Keratinocyte (primary cell): ENCODE measurements around the gene RBM47. TPM values are rescaled to one million over a fixed set of nuclear protein-coding genes. Genes with fewer than 3 reads are reported as not detected.

Experiments
- DNase-seq: peaks from one replicate; pipeline ENCODE4 v3.0.0-alpha.2; 2011; ENCODE audit warnings: low read depth, missing footprints, low spot score
- FAIRE-seq: peaks from 2 replicates; lab custom pipeline; 2011; peaks lifted over from hg19 to GRCh38; lab: Jason Lieb, UNC
- H2AFZ ChIP-seq: 2 replicates; pipeline ENCODE4 v1.6.0; 2012; ENCODE audit warnings: low read length, control low read depth, inconsistent platforms; ENCODE audit not compliant: control insufficient read depth
- H3K27ac ChIP-seq: 2 replicates; pipeline ENCODE4 v1.5.1; 2011; ENCODE audit warnings: low read length; ENCODE audit not compliant: control insufficient read depth, insufficient read depth
- H3K27me3 ChIP-seq: 3 replicates; pipeline ENCODE4 v1.6.0; 2011; ENCODE audit warnings: low read length; ENCODE audit not compliant: control insufficient read depth, insufficient read depth; ENCODE audit errors: extremely low read depth
- H3K36me3 ChIP-seq, 2 experiments: 2 replicates in 1 of 2; 3 replicates in 1 of 2; pipeline ENCODE4 v1.5.1; 2011; ENCODE audit warnings: low read length in 2 of 2, mild to moderate bottlenecking in 1 of 2; ENCODE audit not compliant: control insufficient read depth in 2 of 2, insufficient read depth in 2 of 2; ENCODE audit errors: extremely low read depth in 1 of 2
- H3K4me1 ChIP-seq: 3 replicates; pipeline ENCODE4 v1.5.1; 2011; ENCODE audit warnings: low read length; ENCODE audit not compliant: control insufficient read depth, insufficient read depth; ENCODE audit errors: extremely low read depth
- H3K4me2 ChIP-seq: 3 replicates; pipeline ENCODE4 v1.6.0; 2011; ENCODE audit warnings: low read depth, low read length; ENCODE audit not compliant: control insufficient read depth, insufficient read depth; ENCODE audit errors: extremely low read depth
- H3K4me3 ChIP-seq, 3 experiments: fragments of 200-600 bp in 1 of 3; sonication (generic) in 1 of 3; 2 replicates in 2 of 3; 3 replicates in 1 of 3; pipeline ENCODE4 v1.5.1; 2011 to 2016; ENCODE audit warnings: low read length in 3 of 3, mild to moderate bottlenecking in 3 of 3, control low read depth in 2 of 3, inconsistent platforms in 1 of 3, low read depth in 1 of 3, mixed read lengths in 1 of 3, mixed run types in 1 of 3, moderate library complexity in 1 of 3; ENCODE audit not compliant: control insufficient read depth in 2 of 3, insufficient read depth in 2 of 3; ENCODE audit errors: extremely low read depth in 1 of 3
- H3K79me2 ChIP-seq: 2 replicates; pipeline ENCODE4 v1.6.0; 2012; ENCODE audit warnings: low read length; ENCODE audit not compliant: control insufficient read depth, insufficient read depth
- H3K9ac ChIP-seq: 3 replicates; pipeline ENCODE4 v1.6.0; 2011; ENCODE audit warnings: low read length; ENCODE audit not compliant: control insufficient read depth, insufficient read depth; ENCODE audit errors: extremely low read depth
- H3K9me1 ChIP-seq: 3 replicates; pipeline ENCODE4 v1.6.0; 2011; ENCODE audit warnings: low read length; ENCODE audit not compliant: control insufficient read depth, insufficient read depth; ENCODE audit errors: extremely low read depth
- H3K9me3 ChIP-seq: 2 replicates; pipeline ENCODE4 v1.5.1; 2012; ENCODE audit warnings: low read depth, low read length; ENCODE audit not compliant: control insufficient read depth
- H4K20me1 ChIP-seq: 3 replicates; pipeline ENCODE4 v1.6.0; 2011; ENCODE audit warnings: low read length; ENCODE audit not compliant: control insufficient read depth, insufficient read depth; ENCODE audit errors: extremely low read depth
- CTCF ChIP-seq, 3 experiments: IDR thresholded peaks in 1 of 3; conservative IDR thresholded peaks in 1 of 3; optimal IDR thresholded peaks in 1 of 3; 2 replicates in 2 of 3; 3 replicates in 1 of 3; pipeline versions ENCODE3 to v1.5.1; 2011; ENCODE audit warnings: low read length in 3 of 3, mild to moderate bottlenecking in 3 of 3, moderate library complexity in 2 of 3, control low read depth in 1 of 3, inconsistent platforms in 1 of 3; ENCODE audit not compliant: insufficient read depth in 2 of 3; ENCODE audit errors: extremely low read depth in 1 of 3
- EZH2 ChIP-seq: IDR thresholded peaks from one replicate; pipeline ENCODE4 v1.6.1; 2012; ENCODE audit warnings: inconsistent platforms, mild to moderate bottlenecking, low read length, moderate library complexity
- dilution Hi-C: fragments of 300-500 bp; cut with MboI; formaldehyde crosslinking; loops from one replicate; pipeline ENCODE4 v1.7.0; 2020; ENCODE audit warnings: low sequenced_read_pairs; ENCODE audit not compliant: extremely low pct_ligation_motif_present
- polyA plus RNA-seq, 5 experiments: library from polyadenylated mRNA; depleted of rRNA in 3 of 5; stranded (reverse) in 3 of 5; stranded (forward) in 1 of 5; unstranded in 1 of 5; fragments of >200 nt; gene quantifications; 1 replicate in 1 of 5; 2 replicates in 3 of 5; 3 replicates in 1 of 5; pipeline versions ENCODE4 v1.2.1 to v1.2.3, GENCODE V29; 2011 to 2012; ENCODE audit warnings: missing spikeins in 2 of 5, low read depth in 1 of 5, low replicate concordance in 1 of 5

The RBM47 gene
- polyA plus RNA-seq, 1 donor (not counting 4 experiments of a cell fraction or from before 2014, with no cell fraction given) = 6.9 TPM

DNA sequence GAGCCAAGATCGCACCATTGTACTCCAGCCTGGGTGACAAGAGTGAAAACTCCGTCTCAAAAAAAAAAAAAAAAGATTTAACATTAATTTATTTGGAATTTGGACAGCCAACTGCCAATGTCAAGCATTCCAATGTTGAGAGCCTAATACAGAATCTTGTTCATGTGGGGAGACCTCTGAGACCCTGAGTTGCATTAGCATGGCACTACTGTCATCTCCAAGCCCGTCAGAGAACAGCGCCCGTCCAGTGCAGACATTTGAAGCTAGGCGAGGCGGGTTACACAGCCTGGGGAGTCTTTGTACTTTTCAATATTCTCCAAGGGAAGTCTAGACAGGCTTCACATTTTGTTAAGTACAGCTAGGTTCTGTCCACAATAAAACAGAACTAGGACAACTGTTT is 167.8 kb downstream of the RBM47 start:
- H3K79me2 ChIP-seq = no peaks in the 10 kb centered on the region
- no peak overlapping the region for H3K9ac ChIP-seq
- H4K20me1 ChIP-seq = no peaks in the 10 kb centered on the region
- no peak overlapping the region for H3K27ac ChIP-seq
- no peaks in the 10 kb centered on the region for H3K36me3 ChIP-seq
- H3K4me3 ChIP-seq = no peak overlapping the region
- H3K4me1 ChIP-seq = no peaks in the 10 kb centered on the region
- dilution Hi-C loops = no loop called here
- no peaks in the 10 kb centered on the region for H3K9me1 ChIP-seq
- DNase-seq (no peak), FAIRE-seq (no peak)
- no peaks in the 10 kb centered on the region for H3K27me3 ChIP-seq
- H2AFZ ChIP-seq = no peak overlapping the region
- H3K9me3 ChIP-seq = no peaks in the 10 kb centered on the region
- no peak for TF ChIP-seq CTCF (optimal IDR thresholded peaks at IDR 0.05 in 1 of 3, IDR thresholded peaks at IDR 0.05 in 1 of 3, conservative IDR thresholded peaks at IDR 0.05 in 1 of 3; ENCODE audit: extremely low read depth in 1 of 3, insufficient read depth in 2 of 3, low read length in 3 of 3)
- no peak overlapping the region for H3K4me2 ChIP-seq

- Histone ChIP-seq H3K9ac (no peak overlapping the region), H3K4me3 (no peak overlapping the region), H3K9me3 (no peaks in the 10 kb centered on the region), H3K79me2 (no peaks in the 10 kb centered on the region), H3K9me1 (no peaks in the 10 kb centered on the region), H3K4me1 (no peaks in the 10 kb centered on the region), H3K36me3 (no peaks in the 10 kb centered on the region), H2AFZ (no peak overlapping the region), H3K4me2 (no peak overlapping the region), H3K27ac (no peak overlapping the region), H4K20me1 (no peaks in the 10 kb centered on the region), H3K27me3 (no peaks in the 10 kb centered on the region)
- FAIRE-seq (no peak), DNase-seq (no peak)
- TF ChIP-seq CTCF (optimal IDR thresholded peaks at IDR 0.05 in 1 of 3, IDR thresholded peaks at IDR 0.05 in 1 of 3, conservative IDR thresholded peaks at IDR 0.05 in 1 of 3; ENCODE audit: extremely low read depth in 1 of 3, insufficient read depth in 2 of 3, low read length in 3 of 3) (no peak), EZH2 (no peak)
- dilution Hi-C loops = no loop called here
These were observed 168.6 kb downstream of the RBM47 start for GRCh38 chr4:40461062-40461461.
